Subcutaneous adipose tissue (tissue), 4 donors: ENCODE results near the gene BICC1. TPM values are rescaled to one million over a fixed set of nuclear protein-coding genes. Genes with fewer than 3 reads are reported as not detected.

Experiments
- CTCF ChIP-seq: fragments of 450-650 bp; IDR thresholded peaks from one replicate; pipeline ENCODE4 v1.5.1; 2016; ENCODE audit warnings: low read depth, mild to moderate bottlenecking, control low read depth, antibody characterized with exemption, moderate library complexity
- total RNA-seq, 4 donors: library from RNA; depleted of rRNA; stranded (reverse); fragments of >200 nt; gene quantifications; one replicate each; pipeline ENCODE4 v1.1.0, GENCODE V29; 2016

Gene BICC1
- total RNA-seq, 4 donors from 2014 or later: 17.9 to 26.0 (median 23.0) TPM

GRCh38 chr10:58706836-58707235 lies 194.2 kb downstream of the BICC1 start:
- TF ChIP-seq CTCF: no peak

- TF ChIP-seq CTCF: no peak
These were observed 199.5 kb downstream of the BICC1 start for GRCh38 chr10:58712141-58712540.

- TF ChIP-seq CTCF: no peak
These were observed 200.3 kb downstream of the BICC1 start for GRCh38 chr10:58712982-58713381.

GRCh38 chr10:58714409-58714808 lies 201.7 kb downstream of the BICC1 start:
- TF ChIP-seq CTCF: no peak

- no peak for TF ChIP-seq CTCF
These were observed 202.4 kb downstream of the BICC1 start for GRCh38 chr10:58715061-58715460.

- no peak for TF ChIP-seq CTCF
These were observed 205.9 kb downstream of the BICC1 start for GRCh38 chr10:58718596-58718995.

- TF ChIP-seq CTCF: no peak
These were observed 209.1 kb downstream of the BICC1 start for GRCh38 chr10:58721601-58722281.
